ENCODE measurements around the gene AKIRIN2.

- TF ChIP-seq CTCF (IDR thresholded peaks at IDR 0.05) = no peak
- TF ChIP-seq POLR2AphosphoS5 (IDR thresholded peaks at IDR 0.05) = no peak
These were observed 36.7 kb upstream of the AKIRIN2 start for GRCh38 chr6:87738744-87739143.
